COR-L47 (cell line): Measurements from ENCODE around the gene PLP1.

Experiments
- DNase-seq: peaks from one replicate; lab custom pipeline; 2025; lab: John Stamatoyannopoulos, UW

PLP1 gene

DNA sequence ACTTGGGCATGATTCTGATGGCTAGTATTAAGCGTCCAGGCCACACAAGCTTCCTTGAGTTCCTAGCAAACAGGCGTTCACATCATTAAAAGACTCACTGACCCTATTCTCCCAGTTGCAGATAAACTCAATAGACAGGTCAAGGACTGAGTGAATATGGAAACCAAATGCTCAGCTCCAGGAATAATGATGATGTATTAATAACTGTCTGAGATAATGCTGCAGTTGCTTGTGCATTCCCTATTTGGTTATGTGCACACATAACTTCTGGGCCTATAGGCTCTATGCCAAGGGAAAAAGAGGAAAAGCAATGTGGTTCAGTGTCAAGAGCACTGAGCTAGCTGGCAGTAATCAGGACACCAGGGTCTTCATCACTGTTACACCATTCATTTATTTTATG lies 51.9 kb downstream of the PLP1 start:
- DNase-seq: no peak

DNA sequence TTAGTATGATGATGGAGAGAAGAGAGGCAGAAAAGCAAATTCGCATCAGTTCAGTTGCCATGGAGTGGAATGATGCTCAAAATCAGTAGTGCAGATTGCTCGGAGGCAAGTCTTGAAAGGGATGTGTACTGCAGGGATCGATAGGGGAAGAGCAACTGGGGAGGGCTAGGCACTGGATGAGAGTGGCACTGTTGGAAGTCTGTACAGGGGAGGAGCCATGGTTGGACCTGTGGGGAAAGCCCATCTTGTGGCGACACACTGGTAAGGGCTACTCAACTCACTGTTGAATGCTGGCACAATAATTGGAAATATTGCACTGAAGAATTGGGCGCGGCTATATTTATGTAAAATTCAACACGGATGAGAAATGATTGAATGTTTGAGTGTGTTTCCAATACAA lies 54.2 kb downstream of the PLP1 start:
- DNase-seq: peak; percentile 1

DNA sequence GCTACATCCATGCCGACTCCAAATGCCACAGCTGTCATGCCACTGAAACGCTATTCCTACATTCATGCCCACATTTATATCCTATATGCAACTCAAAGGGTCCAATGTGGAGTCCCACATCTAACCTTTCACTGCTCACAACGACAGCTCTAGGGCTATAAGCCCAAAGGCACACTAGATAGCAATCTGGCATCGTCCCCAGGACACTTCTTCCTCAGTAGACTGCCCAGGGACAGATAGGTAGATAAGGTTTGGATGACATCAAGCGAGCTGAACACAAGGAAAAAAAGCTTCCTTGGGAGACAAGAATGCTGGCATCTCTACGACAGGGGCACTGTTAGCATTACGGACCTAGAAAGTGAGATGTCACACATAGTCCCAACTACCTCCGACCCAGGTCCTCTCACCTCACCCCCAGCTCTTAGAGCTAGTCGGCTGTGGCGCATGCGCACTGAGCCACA lies 54.7 kb downstream of the PLP1 start:
- peak; percentile 56 for DNase-seq

DNA sequence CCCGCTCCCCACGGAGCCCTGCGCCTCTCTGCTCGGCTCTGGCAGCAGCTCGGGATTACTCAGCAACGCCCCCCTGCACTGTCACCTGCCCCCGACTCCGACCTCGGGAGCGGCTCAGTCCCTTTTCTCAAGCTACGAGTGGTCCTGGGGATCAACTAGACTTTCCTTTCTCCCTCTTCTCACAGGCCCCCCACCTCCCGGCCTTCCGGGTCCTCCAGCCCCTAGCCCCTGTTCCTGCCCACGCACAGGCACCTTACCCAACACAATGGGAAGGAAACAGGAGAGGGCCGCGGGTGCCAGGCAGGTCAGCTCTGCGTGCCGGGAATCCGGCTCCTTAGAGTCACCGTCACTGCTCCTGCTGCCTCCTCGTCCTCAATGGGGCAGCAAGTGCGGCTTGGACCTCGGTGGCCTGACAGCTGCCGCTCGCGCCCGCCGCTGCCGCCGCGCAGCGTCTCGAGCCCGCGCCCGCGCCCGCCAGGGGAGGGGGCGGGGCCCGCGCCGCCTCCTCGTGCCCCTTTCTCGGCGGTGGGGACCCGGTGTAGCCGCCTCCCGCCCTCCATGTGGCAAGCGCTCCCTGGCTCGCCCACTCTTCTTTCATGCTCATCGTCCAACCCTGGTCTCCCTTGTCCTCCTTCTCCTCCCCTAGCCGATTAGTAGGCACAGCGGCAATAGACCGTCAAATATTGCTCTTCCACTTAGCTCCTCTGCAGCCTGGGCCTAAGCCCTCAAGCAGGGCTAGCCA lies 55.3 kb downstream of the PLP1 start, which contains the start of gene RAB9B:
Gene RAB9B, minus strand, starts transcription at position 455 of the 742 bp plus-strand sequence. CDS start 6,473 bp downstream, outside the sequence.
- peak; percentile 37 for DNase-seq

DNA sequence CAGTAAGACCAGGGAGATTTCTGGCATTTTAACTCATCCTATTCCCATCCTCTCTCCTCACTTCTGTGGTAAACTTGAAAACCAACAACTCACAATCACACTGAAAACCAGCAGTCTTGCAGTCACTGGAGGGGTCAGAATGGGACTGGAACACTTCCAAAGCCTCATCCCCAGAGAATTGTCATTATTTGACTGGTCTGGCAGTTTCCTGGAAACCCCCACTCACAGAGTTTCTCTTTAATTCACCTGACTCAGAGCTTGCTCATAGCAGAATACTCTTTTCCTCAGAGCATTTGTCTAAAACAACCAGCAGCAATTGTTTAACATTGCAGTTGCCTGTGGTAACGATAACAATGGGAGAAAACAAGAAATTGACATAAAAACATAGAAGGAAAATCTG lies 62.8 kb downstream of the PLP1 start:
- no peak for DNase-seq
